Measurements from ENCODE around the gene AASS. TPM values are rescaled to one million over a fixed set of nuclear protein-coding genes. Genes with fewer than 3 reads are reported as not detected.

Gene AASS
- total RNA-seq, 3 donors from 2014 or later (not counting 1 experiment from before 2014, with no cell fraction given): 1.6 to 2.4 (median 1.6) TPM

GRCh38 chr7:122123746-122124145, 20.3 kb downstream of the AASS start:
- no peak overlapping the region for H3K4me3 Mint-ChIP-seq

GRCh38 chr7:122118757-122119156, 25.3 kb downstream of the AASS start:
- no peak overlapping the region for H3K4me3 Mint-ChIP-seq
- WGBS (ENCODE audit: insufficient coverage): 79% methylated on average over 1 of the region's 1 CpG
- Histone ChIP-seq H3K9me3 (ENCODE audit: control insufficient read depth, insufficient read depth, low read length) (no peaks in the 10 kb centered on the region), H3K4me1 (ENCODE audit: control insufficient read depth, insufficient read depth, low read length) (no peaks in the 10 kb centered on the region), H3K27me3 (ENCODE audit: control insufficient read depth, insufficient read depth, low read length) (no peaks in the 10 kb centered on the region), H3K36me3 (ENCODE audit: control insufficient read depth, insufficient read depth, low read length) (no peaks in the 10 kb centered on the region), H3K27ac (ENCODE audit: low read length) (no peak overlapping the region), H3K4me3 (ENCODE audit: low read length) (no peak overlapping the region)
- H3K27ac Mint-ChIP-seq: no peak overlapping the region
- no peaks in the 10 kb centered on the region for H3K4me1 Mint-ChIP-seq
- DNase-seq (no peak), ATAC-seq (no peak)
- intact Hi-C loops (cut with micrococcal nuclease): no loop called here
- peaks cover 0 to 3% of the 10 kb centered on the region in 2 donors for H3K9me3 Mint-ChIP-seq
- no peak for TF ChIP-seq CTCF (IDR thresholded peaks at IDR 0.05)
- no peaks in the 10 kb centered on the region for H3K27me3 Mint-ChIP-seq (ENCODE audit: low read depth in 2 of 2)
- no peaks in the 10 kb centered on the region for H3K36me3 Mint-ChIP-seq

More at GRCh38 chr7:122123746-122124145, 20.3 kb downstream of the AASS start:
- ATAC-seq: no peak
- Histone ChIP-seq H3K4me3 (ENCODE audit: low read length) (no peak overlapping the region), H3K36me3 (ENCODE audit: control insufficient read depth, insufficient read depth, low read length) (no peaks in the 10 kb centered on the region), H3K27ac (ENCODE audit: low read length) (no peak overlapping the region), H3K4me1 (ENCODE audit: control insufficient read depth, insufficient read depth, low read length) (no peaks in the 10 kb centered on the region), H3K9me3 (ENCODE audit: control insufficient read depth, insufficient read depth, low read length) (no peaks in the 10 kb centered on the region), H3K27me3 (ENCODE audit: control insufficient read depth, insufficient read depth, low read length) (no peaks in the 10 kb centered on the region)
- Mint-ChIP-seq H3K9me3 (peaks cover 8 to 12% of the 10 kb centered on the region in 2 donors), H3K4me1 (no peaks in the 10 kb centered on the region), H3K36me3 (no peaks in the 10 kb centered on the region), H3K27ac (no peak overlapping the region), H3K27me3 (ENCODE audit: low read depth in 2 of 2) (no peaks in the 10 kb centered on the region)
- DNase-seq: no peak
- intact Hi-C loops (cut with micrococcal nuclease): no loop called here
- no peak for TF ChIP-seq CTCF (IDR thresholded peaks at IDR 0.05)

GRCh38 chr7:122103064-122103463, 41.0 kb downstream of the AASS start:
- no peaks in the 10 kb centered on the region for H3K36me3 ChIP-seq (ENCODE audit: control insufficient read depth, insufficient read depth, low read length)
- H3K36me3 Mint-ChIP-seq: peaks cover 27% of the 10 kb centered on the region
- ATAC-seq (no peak), DNase-seq (no peak)
- no peaks in the 10 kb centered on the region for H3K4me1 Mint-ChIP-seq
- no peaks in the 10 kb centered on the region for H3K27me3 ChIP-seq (ENCODE audit: control insufficient read depth, insufficient read depth, low read length)
- H3K27me3 Mint-ChIP-seq (ENCODE audit: low read depth in 2 of 2): no peaks in the 10 kb centered on the region
- no peaks in the 10 kb centered on the region for H3K9me3 ChIP-seq (ENCODE audit: control insufficient read depth, insufficient read depth, low read length)
- no peak for TF ChIP-seq CTCF (IDR thresholded peaks at IDR 0.05)
- intact Hi-C loops (cut with micrococcal nuclease): no loop called here
- H3K4me1 ChIP-seq (ENCODE audit: control insufficient read depth, insufficient read depth, low read length): no peaks in the 10 kb centered on the region
- H3K27ac ChIP-seq (ENCODE audit: low read length): no peak overlapping the region
- H3K4me3 Mint-ChIP-seq: no peak overlapping the region
- no peak overlapping the region for H3K27ac Mint-ChIP-seq
- peaks cover 11 to 20% of the 10 kb centered on the region in 2 donors for H3K9me3 Mint-ChIP-seq
- no peak overlapping the region for H3K4me3 ChIP-seq (ENCODE audit: low read length)

- Mint-ChIP-seq H3K4me1 (no peaks in the 10 kb centered on the region), H3K4me3 (no peak overlapping the region), H3K27me3 (ENCODE audit: low read depth in 2 of 2) (no peaks in the 10 kb centered on the region), H3K9me3 (peaks cover 6 to 10% of the 10 kb centered on the region in 2 donors), H3K27ac (no peak overlapping the region), H3K36me3 (peaks cover 11% of the 10 kb centered on the region)
- no peak for TF ChIP-seq CTCF (IDR thresholded peaks at IDR 0.05)
- Histone ChIP-seq H3K4me3 (ENCODE audit: low read length) (no peak overlapping the region), H3K36me3 (ENCODE audit: control insufficient read depth, insufficient read depth, low read length) (no peaks in the 10 kb centered on the region), H3K27me3 (ENCODE audit: control insufficient read depth, insufficient read depth, low read length) (no peaks in the 10 kb centered on the region), H3K27ac (ENCODE audit: low read length) (no peak overlapping the region), H3K4me1 (ENCODE audit: control insufficient read depth, insufficient read depth, low read length) (no peaks in the 10 kb centered on the region), H3K9me3 (ENCODE audit: control insufficient read depth, insufficient read depth, low read length) (no peaks in the 10 kb centered on the region)
- no peak for DNase-seq
- WGBS (ENCODE audit: insufficient coverage): 77% methylated on average over 2 of the region's 3 CpGs
- intact Hi-C loops (cut with micrococcal nuclease): no loop called here
- ATAC-seq: no peak
Measured at GRCh38 chr7:122100021-122100420, 44.0 kb downstream of the AASS start.
